IMR-90 (cell line): ENCODE results near the gene NPDC1. TPM values are rescaled to one million over a fixed set of nuclear protein-coding genes. Genes with fewer than 3 reads are reported as not detected.

Experiments used
- ATAC-seq: fragments of 200-7000 bp; cut with Tn5 transposase; 2 replicates; pipeline ENCODE4 v1.9.1; 2020; ENCODE audit warnings: low read depth, mild to moderate bottlenecking, moderate library complexity
- BruUV-seq: library from RNA; stranded (reverse); fragments of 400-500 nt; replicated peaks from 2 replicates; lab custom pipeline; 2021; lab: Mats Ljungman, UMichigan
- CTCF ChIA-PET: fragments of 300-600 bp; formaldehyde crosslinking; extraction: SDS; loops from one replicate; lab custom pipeline; 2021; ENCODE audit warnings: antibody characterized with exemption; lab: Yijun Ruan, JAX
- POLR2A ChIA-PET: fragments of 300-600 bp; sonication (Branson Sonifier 250); formaldehyde crosslinking; loops from one replicate; lab custom pipeline; 2022; ENCODE audit warnings: antibody characterized with exemption; ENCODE audit not compliant: unreplicated experiment; lab: Charles Lee
- DNase-seq: peaks from one replicate; pipeline ENCODE4 v3.0.0; 2013
- H2AFZ ChIP-seq: replicated peaks from 2 replicates; pipeline ENCODE3; 2013; ENCODE audit warnings: low read length, mild to moderate bottlenecking; ENCODE audit not compliant: poor library complexity
- H2AK5ac ChIP-seq: 2 replicates; pipeline ENCODE4 v1.6.1; 2013; ENCODE audit warnings: low read depth, low read length, inconsistent platforms
- H2AK9ac ChIP-seq: replicated peaks from 2 replicates; pipeline ENCODE3; 2013; ENCODE audit warnings: mild to moderate bottlenecking, low read depth, low read length, moderate library complexity; ENCODE audit not compliant: poor library complexity
- H2BK120ac ChIP-seq: 2 replicates; pipeline ENCODE4 v1.6.1; 2013; ENCODE audit warnings: low read depth, low read length, inconsistent platforms
- H2BK15ac ChIP-seq: 3 replicates; pipeline ENCODE4 v1.6.1; 2013; ENCODE audit warnings: low read depth, low read length, inconsistent platforms
- H2BK20ac ChIP-seq: 2 replicates; pipeline ENCODE4 v1.6.1; 2013; ENCODE audit warnings: low read depth, mild to moderate bottlenecking, inconsistent platforms, low read length, moderate library complexity
- H2BK5ac ChIP-seq: 2 replicates; pipeline ENCODE4 v1.6.1; 2013; ENCODE audit warnings: mild to moderate bottlenecking, low read depth, low read length, inconsistent platforms; ENCODE audit not compliant: poor library complexity, severe bottlenecking
- H3K14ac ChIP-seq: replicated peaks from 2 replicates; pipeline ENCODE4 v1.6.1; 2013; ENCODE audit warnings: low read depth, low read length, inconsistent platforms
- H3K18ac ChIP-seq: 2 replicates; pipeline ENCODE4 v1.6.1; 2013; ENCODE audit warnings: low read depth, low read length, control low read depth
- H3K23ac ChIP-seq: 2 replicates; pipeline ENCODE4 v1.6.1; 2013; ENCODE audit warnings: low read depth, low read length, inconsistent platforms
- H3K27ac ChIP-seq: 2 replicates; pipeline ENCODE4 v1.5.1; 2013; ENCODE audit warnings: mild to moderate bottlenecking, control low read depth, low read length; ENCODE audit not compliant: insufficient read depth
- H3K27me3 ChIP-seq: 2 replicates; pipeline ENCODE4 v1.6.1; 2013; ENCODE audit warnings: low read length; ENCODE audit not compliant: control insufficient read depth, insufficient read depth
- H3K36me3 ChIP-seq: 2 replicates; pipeline ENCODE4 v1.6.1; 2013; ENCODE audit warnings: low read length, mixed read lengths; ENCODE audit not compliant: control insufficient read depth, insufficient read depth
- H3K4ac ChIP-seq: 2 replicates; pipeline ENCODE4 v1.6.1; 2013; ENCODE audit warnings: low read depth, low read length, inconsistent platforms
- H3K4me1 ChIP-seq: 2 replicates; pipeline ENCODE4 v1.6.1; 2013; ENCODE audit warnings: low read length, mixed read lengths; ENCODE audit not compliant: control insufficient read depth, insufficient read depth
- H3K4me2 ChIP-seq: 2 replicates; pipeline ENCODE4 v1.6.1; 2013; ENCODE audit warnings: low read depth, mild to moderate bottlenecking, control low read depth, low read length, moderate library complexity
- H3K4me3 ChIP-seq: 2 replicates; pipeline ENCODE4 v1.5.1; 2013; ENCODE audit warnings: low read depth, mild to moderate bottlenecking, control low read depth, low read length, moderate library complexity; ENCODE audit not compliant: insufficient read depth
- H3K56ac ChIP-seq: 2 replicates; pipeline ENCODE4 v1.6.1; 2013; ENCODE audit warnings: low read length, inconsistent platforms; ENCODE audit not compliant: insufficient read depth; ENCODE audit errors: extremely low read depth
- H3K79me1 ChIP-seq, 2 experiments: 2 replicates each; pipeline ENCODE4 v1.6.1; 2013; ENCODE audit warnings: low read length in 2 of 2, inconsistent platforms in 1 of 2, low read depth in 1 of 2
- H3K9ac ChIP-seq: 2 replicates; pipeline ENCODE4 v1.6.1; 2013; ENCODE audit warnings: low read depth, low read length, control low read depth
- H3K9me1 ChIP-seq: 2 replicates; pipeline ENCODE4 v1.6.1; 2013; ENCODE audit warnings: low read length, inconsistent platforms; ENCODE audit not compliant: insufficient read depth
- H3K9me3 ChIP-seq: 2 replicates; pipeline ENCODE4 v1.6.1; 2013; ENCODE audit warnings: low read length; ENCODE audit not compliant: control insufficient read depth, insufficient read depth
- H4K20me1 ChIP-seq: 2 replicates; pipeline ENCODE4 v1.6.1; 2013; ENCODE audit warnings: low read length, inconsistent platforms; ENCODE audit not compliant: insufficient read depth
- H4K5ac ChIP-seq: 2 replicates; pipeline ENCODE4 v1.6.1; 2013; ENCODE audit warnings: mild to moderate bottlenecking, low read depth, low read length, control low read depth
- H4K8ac ChIP-seq, 2 experiments: 2 replicates each; pipeline ENCODE4 v1.6.1; 2013; ENCODE audit warnings: low read depth in 2 of 2, low read length in 2 of 2, control low read depth in 1 of 2, inconsistent platforms in 1 of 2
- H4K91ac ChIP-seq: 2 replicates; pipeline ENCODE4 v1.6.1; 2013; ENCODE audit warnings: low read depth, low read length, inconsistent platforms; ENCODE audit not compliant: insufficient read depth
- FOS ChIP-seq: fragments of 150-350 bp; IDR thresholded peaks from 2 replicates; pipeline ENCODE4 v1.6.1; 2016; ENCODE audit warnings: low read depth, low read length
- MAZ ChIP-seq: IDR thresholded peaks from 2 replicates; pipeline ENCODE4 v1.6.1; 2012; ENCODE audit warnings: low read depth, mild to moderate bottlenecking, low read length, improper control_type of control experiment, moderate library complexity, borderline replicate concordance
- MXI1 ChIP-seq: IDR thresholded peaks from 2 replicates; pipeline ENCODE4 v1.6.1; 2012; ENCODE audit warnings: low read depth, mild to moderate bottlenecking, low read length, moderate library complexity, borderline replicate concordance
- POLR2A ChIP-seq: IDR thresholded peaks from 2 replicates; pipeline ENCODE4 v1.6.1; 2012; ENCODE audit warnings: mild to moderate bottlenecking, low read depth, low read length
- RAD21 ChIP-seq: IDR thresholded peaks from 2 replicates; pipeline ENCODE4 v1.6.1; 2012; ENCODE audit warnings: low read length, improper control_type of control experiment
- RFX5 ChIP-seq: IDR thresholded peaks from 2 replicates; pipeline ENCODE4 v1.8.0; 2012; ENCODE audit warnings: low read depth, mild to moderate bottlenecking, low read length, moderate library complexity
- SMC3 ChIP-seq: fragments of 150-350 bp; IDR thresholded peaks from 2 replicates; pipeline ENCODE4 v1.6.1; 2016; ENCODE audit warnings: low read depth, mild to moderate bottlenecking, antibody characterized with exemption, low read length, moderate library complexity
- WGBS, 2 experiments: methylation state at CpG; one replicate each; pipeline versions ENCODE4 v1.1.5 to v1.1.7; 2013; ENCODE audit warnings: missing lambda C conversion rate in 2 of 2; ENCODE audit not compliant: insufficient read length in 1 of 2; ENCODE audit errors: extremely low coverage in 2 of 2; 5-methylcytosine and 5-hydroxymethylcytosine counted together
- dilution Hi-C: fragments of 300-500 bp; cut with HindIII; formaldehyde crosslinking; loops from one replicate; pipeline ENCODE4 v1.14.3; 2018; ENCODE audit warnings: low sequenced_read_pairs; ENCODE audit not compliant: unreplicated experiment
- in situ Hi-C: fragments of 300-500 bp; cut with MboI; formaldehyde crosslinking; loops from 3 replicates; pipeline ENCODE4 v1.14.3; 2019; ENCODE audit warnings: low sequenced_read_pairs, inconsistent platforms, mixed read lengths
- intact Hi-C: fragments of 100-400 bp; cut with micrococcal nuclease; formaldehyde crosslinking; loops from 2 replicates; pipeline ENCODE4 v1.10.0; 2022
- polyA plus RNA-seq, 3 experiments: library from polyadenylated mRNA; depleted of rRNA; stranded (reverse); fragments of >200 nt; gene quantifications; 2 replicates each; pipeline ENCODE4 v1.2.3, GENCODE V29; 2012; ENCODE audit warnings: low replicate concordance in 1 of 3
- total RNA-seq: library from RNA; depleted of rRNA; stranded (reverse); fragments of >200 nt; gene quantifications from 2 replicates; pipeline ENCODE4 v1.2.3, GENCODE V29; 2012
- TF ChIP-seq, protein P1 (sequence below): conservative IDR thresholded peaks from 2 replicates; pipeline ENCODE4 v1.5.1; 2012; ENCODE audit warnings: mild to moderate bottlenecking, low read depth, low read length, improper control_type of control experiment

Gene NPDC1
- total and polyA plus RNA-seq, 2 of the 4 experiments (the other 2 are of a cell fraction): 2.7 to 58.1 TPM

DNA sequence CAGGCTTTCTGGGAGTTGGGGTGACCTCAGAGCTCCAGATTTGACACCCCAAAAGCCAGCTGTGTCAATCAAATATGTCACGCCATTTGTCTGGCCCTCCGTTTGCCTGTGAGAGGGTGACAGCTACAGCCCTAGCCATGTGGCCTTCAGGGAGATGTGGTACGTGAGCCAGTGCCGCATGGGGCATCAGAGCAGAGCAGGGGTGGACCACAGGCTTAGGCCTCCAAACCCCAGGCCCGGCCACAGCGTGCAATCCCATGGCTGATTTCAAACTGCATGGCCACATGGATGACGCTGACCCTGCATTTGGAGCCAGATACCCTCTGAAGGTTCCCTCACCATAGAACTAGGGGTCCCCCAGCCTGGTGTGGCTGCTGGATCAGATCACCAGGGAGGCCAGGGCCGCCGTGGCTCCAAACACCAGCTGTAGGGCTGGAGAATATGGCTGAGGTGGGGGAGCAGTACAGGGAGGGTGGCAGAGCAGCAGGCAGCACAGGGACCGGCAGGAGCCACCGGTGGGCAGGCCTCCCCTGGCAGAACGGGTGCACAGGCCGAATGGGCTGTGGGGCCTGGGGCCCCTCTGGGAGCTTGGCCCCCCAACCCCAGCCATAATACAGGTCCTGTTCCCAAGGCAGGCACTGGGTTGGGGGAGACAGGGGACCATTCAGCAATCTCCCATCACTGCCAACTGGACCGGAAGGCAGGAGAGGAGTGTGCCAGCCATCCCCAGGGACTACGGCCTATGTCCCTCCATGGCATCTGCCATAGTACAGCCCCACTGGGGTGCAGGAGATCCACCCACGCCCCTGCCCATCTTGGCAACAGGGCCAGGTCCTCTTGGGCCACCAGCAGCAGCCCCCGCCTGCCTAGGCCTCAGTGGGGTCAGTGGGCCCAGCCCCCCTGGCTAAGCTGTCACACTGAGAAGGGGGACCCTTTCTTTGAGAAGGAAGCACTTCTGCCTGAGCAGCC lies 22.8 kb upstream of the NPDC1 start (continued):
- TF ChIP-seq FOS (no peak), SMC3 (no peak)

DNA sequence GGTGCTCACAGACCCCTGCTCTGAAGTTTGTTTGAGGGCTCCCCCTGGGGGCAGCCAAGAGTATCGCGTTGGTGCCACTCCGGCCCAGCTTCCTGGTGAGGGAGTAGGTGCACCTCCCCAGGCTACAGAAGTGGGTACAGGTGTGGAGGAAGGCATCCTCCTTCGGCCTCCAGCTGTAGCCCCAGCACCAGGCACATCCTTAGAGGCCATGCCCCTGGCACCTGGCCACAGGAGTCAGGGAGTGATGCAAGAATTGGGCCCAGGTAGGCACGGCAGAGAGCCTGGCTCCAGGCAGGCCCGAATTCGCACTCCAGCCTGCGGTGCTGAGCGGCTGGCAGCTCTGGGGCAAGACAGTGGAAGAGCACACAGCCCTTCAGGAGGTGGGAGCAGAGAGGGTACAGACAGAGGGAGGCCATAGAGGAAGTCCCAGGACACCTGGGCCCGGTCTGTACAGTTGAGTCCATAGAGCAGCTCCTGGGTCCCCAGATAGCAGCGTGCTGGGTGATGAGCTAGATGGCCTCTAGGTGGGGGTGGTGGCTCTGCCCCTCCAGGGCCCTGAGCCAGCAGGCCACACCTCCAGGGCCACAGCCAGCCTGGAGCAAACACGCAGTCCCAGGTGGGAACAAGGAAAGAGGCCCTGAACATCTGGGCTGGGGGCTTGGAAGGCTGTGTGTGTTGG lies 22.0 kb upstream of the NPDC1 start:
- Histone ChIP-seq H3K9me1 (no peaks in the 10 kb centered on the region), H4K8ac (no peak overlapping the region), H3K4me2 (no peak overlapping the region), H3K18ac (no peak overlapping the region), H3K9ac (no peak overlapping the region), H3K14ac (no peak overlapping the region), H3K4me1 (peaks cover 3% of the 10 kb centered on the region; the same call in 1 of the 2 replicates), H2BK20ac (no peak overlapping the region), H3K36me3 (no peaks in the 10 kb centered on the region), H3K4ac (no peak overlapping the region), H4K20me1 (no peaks in the 10 kb centered on the region), H3K79me1 (peaks cover 2 to 11% of the 10 kb centered on the region in 2 experiments), H2AK9ac (no peak overlapping the region), H4K91ac (no peak overlapping the region), H3K9me3 (no peaks in the 10 kb centered on the region), H3K27me3 (no peaks in the 10 kb centered on the region; the same call in 1 of the 2 replicates), H2BK5ac (no peak overlapping the region), H4K5ac (no peak overlapping the region), H3K56ac (no peak overlapping the region), H2AK5ac (no peak overlapping the region), H3K23ac (no peak overlapping the region), H2BK120ac (no peak overlapping the region), H2AFZ (no peak overlapping the region), H3K4me3 (no peak overlapping the region), H2BK15ac (no peak overlapping the region), H3K27ac (no peak overlapping the region)
- TF ChIP-seq FOS: no peak
- TF ChIP-seq RAD21: peak; percentile 61
- TF ChIP-seq MXI1: no peak
- TF ChIP-seq RFX5: no peak
- no peak for TF ChIP-seq POLR2A
- TF ChIP-seq, protein P1, sequence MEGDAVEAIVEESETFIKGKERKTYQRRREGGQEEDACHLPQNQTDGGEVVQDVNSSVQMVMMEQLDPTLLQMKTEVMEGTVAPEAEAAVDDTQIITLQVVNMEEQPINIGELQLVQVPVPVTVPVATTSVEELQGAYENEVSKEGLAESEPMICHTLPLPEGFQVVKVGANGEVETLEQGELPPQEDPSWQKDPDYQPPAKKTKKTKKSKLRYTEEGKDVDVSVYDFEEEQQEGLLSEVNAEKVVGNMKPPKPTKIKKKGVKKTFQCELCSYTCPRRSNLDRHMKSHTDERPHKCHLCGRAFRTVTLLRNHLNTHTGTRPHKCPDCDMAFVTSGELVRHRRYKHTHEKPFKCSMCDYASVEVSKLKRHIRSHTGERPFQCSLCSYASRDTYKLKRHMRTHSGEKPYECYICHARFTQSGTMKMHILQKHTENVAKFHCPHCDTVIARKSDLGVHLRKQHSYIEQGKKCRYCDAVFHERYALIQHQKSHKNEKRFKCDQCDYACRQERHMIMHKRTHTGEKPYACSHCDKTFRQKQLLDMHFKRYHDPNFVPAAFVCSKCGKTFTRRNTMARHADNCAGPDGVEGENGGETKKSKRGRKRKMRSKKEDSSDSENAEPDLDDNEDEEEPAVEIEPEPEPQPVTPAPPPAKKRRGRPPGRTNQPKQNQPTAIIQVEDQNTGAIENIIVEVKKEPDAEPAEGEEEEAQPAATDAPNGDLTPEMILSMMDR: peak; percentile 72
- peak; percentile 31; the same call in 1 of the 2 replicates for TF ChIP-seq MAZ
- peak; percentile 44; the same call in 1 of the 2 replicates for TF ChIP-seq SMC3
- dilution Hi-C loops (no loop called here), intact Hi-C loops (loop anchor here (1.0 kb wide), 1 partner anchor 22 kb away; the partner anchor contains the start of gene NPDC1), in situ Hi-C loops (no loop called here)
- ATAC-seq (peak; percentile 60), DNase-seq (peak; percentile 70)
- WGBS, 2 experiments: 78% methylated on average over 3 of the region's 12 CpGs; no CpG with 5 or more reads in 1 of the 2 experiments
- ChIA-PET CTCF (interaction anchor here (0.6 to 1.6 kb wide), 3 partner anchors 12 to 21 kb away, joined by 3 to 5 read pairs (median 3); partner anchors contain the start of gene NPDC1), POLR2A (no interaction called here)
- no TSS peak for BruUV-seq
